ENCODE results near the gene KCNK17. TPM values are rescaled to one million over a fixed set of nuclear protein-coding genes. Genes with fewer than 3 reads are reported as not detected.

The KCNK17 gene
- total and polyA plus RNA-seq, 4 donors, result 2.6 to 6.0 (median 3.4) TPM

GRCh38 chr6:39307462-39307861 lies 6.8 kb downstream of the KCNK17 start:
- Histone ChIP-seq H3K27ac (ENCODE audit: low read depth in 1 of 2, low read length in 1 of 2) (no peak overlapping the region), H3K9ac (ENCODE audit: insufficient read depth in 1 of 2, low read length in 2 of 2) (no peak overlapping the region), H3K9me3 (ENCODE audit: control insufficient read depth in 4 of 4, insufficient read depth in 3 of 4, low read length in 3 of 4) (peaks cover 0 to 2% (median 0%) of the 10 kb centered on the region in 4 donors), H3K36me3 (ENCODE audit: control insufficient read depth in 4 of 4, insufficient read depth in 4 of 4, low read length in 4 of 4) (peaks cover 0 to 3% (median 0%) of the 10 kb centered on the region in 4 donors), H3K4me1 (ENCODE audit: control insufficient read depth in 5 of 5, insufficient read depth in 5 of 5, low read length in 5 of 5) (peaks cover 0 to 7% (median 0%) of the 10 kb centered on the region in 5 donors), H3K4me3 (no peak overlapping the region), H3K27me3 (ENCODE audit: control insufficient read depth in 3 of 3, insufficient read depth in 3 of 3, low read length in 2 of 3) (peaks cover 0 to 13% (median 0%) of the 10 kb centered on the region in 3 donors)
- DNase-seq (no peak), ATAC-seq (ENCODE audit: insufficient read depth, low FRiP score) (no peak)
- TF ChIP-seq CTCF (IDR thresholded peaks at IDR 0.05; ENCODE audit: control extremely low read depth, extremely low read depth), result no peak
- WGBS, 2 donors, result 81 to 88% methylated on average over 3 of the region's 3 CpGs

- no peak for ATAC-seq (ENCODE audit: insufficient read depth, low FRiP score)
- no peaks in the 10 kb centered on the region for H3K27me3 ChIP-seq (ENCODE audit: control insufficient read depth in 3 of 3, insufficient read depth in 3 of 3, low read length in 2 of 3)
- H3K27ac ChIP-seq (ENCODE audit: low read depth in 1 of 2, low read length in 1 of 2), result no peak overlapping the region
- DNase-seq, result no peak
- no peak overlapping the region for H3K4me3 ChIP-seq
- H3K36me3 ChIP-seq (ENCODE audit: control insufficient read depth in 4 of 4, insufficient read depth in 4 of 4, low read length in 4 of 4), result peaks cover 0 to 3% (median 0%) of the 10 kb centered on the region in 4 donors
- H3K9me3 ChIP-seq (ENCODE audit: control insufficient read depth in 4 of 4, insufficient read depth in 3 of 4, low read length in 3 of 4), result peaks cover 0 to 2% (median 0%) of the 10 kb centered on the region in 4 donors
- no peak for TF ChIP-seq CTCF (IDR thresholded peaks at IDR 0.05; ENCODE audit: control extremely low read depth, extremely low read depth)
- H3K4me1 ChIP-seq (ENCODE audit: control insufficient read depth in 5 of 5, insufficient read depth in 5 of 5, low read length in 5 of 5), result peaks cover 0 to 5% (median 0%) of the 10 kb centered on the region in 5 donors
- no peak overlapping the region for H3K9ac ChIP-seq (ENCODE audit: insufficient read depth in 1 of 2, low read length in 2 of 2)
These were observed 9.3 kb downstream of the KCNK17 start for GRCh38 chr6:39304951-39305350.

GRCh38 chr6:39303425-39304153 lies 10.6 kb downstream of the KCNK17 start:
- ATAC-seq (ENCODE audit: insufficient read depth, low FRiP score) (no peak), DNase-seq (no peak)
- Histone ChIP-seq H3K4me3 (no peak overlapping the region), H3K9ac (ENCODE audit: insufficient read depth in 1 of 2, low read length in 2 of 2) (no peak overlapping the region), H3K4me1 (ENCODE audit: control insufficient read depth in 5 of 5, insufficient read depth in 5 of 5, low read length in 5 of 5) (peaks cover 0 to 5% (median 0%) of the 10 kb centered on the region in 5 donors), H3K9me3 (ENCODE audit: control insufficient read depth in 4 of 4, insufficient read depth in 3 of 4, low read length in 3 of 4) (peaks cover 0 to 2% (median 0%) of the 10 kb centered on the region in 4 donors), H3K27ac (ENCODE audit: low read depth in 1 of 2, low read length in 1 of 2) (no peak overlapping the region), H3K27me3 (ENCODE audit: control insufficient read depth in 3 of 3, insufficient read depth in 3 of 3, low read length in 2 of 3) (no peaks in the 10 kb centered on the region), H3K36me3 (ENCODE audit: control insufficient read depth in 4 of 4, insufficient read depth in 4 of 4, low read length in 4 of 4) (peaks cover 0 to under 1% (median 0%) of the 10 kb centered on the region in 4 donors)
- 88 to 91% methylated on average over 30 of the region's 30 CpGs for WGBS, 2 donors
- no peak for TF ChIP-seq CTCF (IDR thresholded peaks at IDR 0.05; ENCODE audit: control extremely low read depth, extremely low read depth)

All from lung (tissue), 12 donors.